ENCODE data around the gene LPAR3. TPM values are rescaled to one million over a fixed set of nuclear protein-coding genes. Genes with fewer than 3 reads are reported as not detected.

The LPAR3 gene
- polyA plus RNA-seq, 1 of the 3 experiments (the other 2 are of a cell fraction) = 0.08 TPM

- no peak for DNase-seq
- no peak for TF ChIP-seq EZH2phosphoT487 (IDR thresholded peaks at IDR 0.05; ENCODE audit: borderline replicate concordance, low read depth)
- TF ChIP-seq SIN3A (IDR thresholded peaks at IDR 0.05; ENCODE audit: borderline replicate concordance, low read depth, low read length) = no peak
- TF ChIP-seq FOSL2 (IDR thresholded peaks at IDR 0.05; ENCODE audit: borderline replicate concordance, low read depth) = peak; percentile 38; the same call in 1 of the 2 replicates
Measured at GRCh38 chr1:84851839-84852238, 41.2 kb downstream of the LPAR3 start.

GRCh38 chr1:84849357-84849975, 43.5 kb downstream of the LPAR3 start:
- Histone ChIP-seq H3K9me2 (no peaks in the 10 kb centered on the region), H3K4me3 (ENCODE audit: low read depth in 2 of 2, low read length in 1 of 2) (no peak overlapping the region), H3K9ac (no peak overlapping the region), H2AFZ (ENCODE audit: low read depth) (no peak overlapping the region), H3K79me2 (ENCODE audit: insufficient read depth) (no peaks in the 10 kb centered on the region), H3K27ac (ENCODE audit: low read depth in 2 of 2, low read length in 1 of 2) (no peak overlapping the region), H3K4me2 (no peak overlapping the region), H3K36me3 (replicated peaks in 1 of 2; ENCODE audit: control insufficient read depth in 1 of 2, insufficient read depth in 2 of 2, low read length in 1 of 2) (no peaks in the 10 kb centered on the region), H3K9me3 (no peaks in the 10 kb centered on the region), H3F3A (replicated peaks; ENCODE audit: insufficient read depth) (no peaks in the 10 kb centered on the region), H3K27me3 (ENCODE audit: insufficient read depth) (no peaks in the 10 kb centered on the region), H4K20me1 (ENCODE audit: insufficient read depth) (no peaks in the 10 kb centered on the region), H3K4me1 (ENCODE audit: control insufficient read depth in 1 of 2, insufficient read depth in 2 of 2, low read depth in 1 of 2, low read length in 1 of 2) (peaks cover 0 to 15% of the 10 kb centered on the region in 2 experiments; a peak in 3 of 4 replicates)
- DNase-seq = no peak
- 74% methylated on average over 7 of the region's 7 CpGs for WGBS (ENCODE audit: low lambda C conversion rate)
- CTCF ChIA-PET = no interaction called here
- TF ChIP-seq, protein P1, sequence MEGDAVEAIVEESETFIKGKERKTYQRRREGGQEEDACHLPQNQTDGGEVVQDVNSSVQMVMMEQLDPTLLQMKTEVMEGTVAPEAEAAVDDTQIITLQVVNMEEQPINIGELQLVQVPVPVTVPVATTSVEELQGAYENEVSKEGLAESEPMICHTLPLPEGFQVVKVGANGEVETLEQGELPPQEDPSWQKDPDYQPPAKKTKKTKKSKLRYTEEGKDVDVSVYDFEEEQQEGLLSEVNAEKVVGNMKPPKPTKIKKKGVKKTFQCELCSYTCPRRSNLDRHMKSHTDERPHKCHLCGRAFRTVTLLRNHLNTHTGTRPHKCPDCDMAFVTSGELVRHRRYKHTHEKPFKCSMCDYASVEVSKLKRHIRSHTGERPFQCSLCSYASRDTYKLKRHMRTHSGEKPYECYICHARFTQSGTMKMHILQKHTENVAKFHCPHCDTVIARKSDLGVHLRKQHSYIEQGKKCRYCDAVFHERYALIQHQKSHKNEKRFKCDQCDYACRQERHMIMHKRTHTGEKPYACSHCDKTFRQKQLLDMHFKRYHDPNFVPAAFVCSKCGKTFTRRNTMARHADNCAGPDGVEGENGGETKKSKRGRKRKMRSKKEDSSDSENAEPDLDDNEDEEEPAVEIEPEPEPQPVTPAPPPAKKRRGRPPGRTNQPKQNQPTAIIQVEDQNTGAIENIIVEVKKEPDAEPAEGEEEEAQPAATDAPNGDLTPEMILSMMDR (IDR thresholded peaks at IDR 0.05) = no peak
- no peak for TF ChIP-seq GABPA (IDR thresholded peaks at IDR 0.05; ENCODE audit: low read depth)
- no peak for TF ChIP-seq POLR2AphosphoS5 (IDR thresholded peaks at IDR 0.05; ENCODE audit: low read depth, low read length)
- no peak for TF ChIP-seq MXI1 (IDR thresholded peaks at IDR 0.05; ENCODE audit: low read depth, low read length)
- no peak for TF ChIP-seq EP300 (IDR thresholded peaks at IDR 0.05; ENCODE audit: borderline replicate concordance in 1 of 2, low read depth in 1 of 2, low read length in 1 of 2)
- TF ChIP-seq, protein P2, sequence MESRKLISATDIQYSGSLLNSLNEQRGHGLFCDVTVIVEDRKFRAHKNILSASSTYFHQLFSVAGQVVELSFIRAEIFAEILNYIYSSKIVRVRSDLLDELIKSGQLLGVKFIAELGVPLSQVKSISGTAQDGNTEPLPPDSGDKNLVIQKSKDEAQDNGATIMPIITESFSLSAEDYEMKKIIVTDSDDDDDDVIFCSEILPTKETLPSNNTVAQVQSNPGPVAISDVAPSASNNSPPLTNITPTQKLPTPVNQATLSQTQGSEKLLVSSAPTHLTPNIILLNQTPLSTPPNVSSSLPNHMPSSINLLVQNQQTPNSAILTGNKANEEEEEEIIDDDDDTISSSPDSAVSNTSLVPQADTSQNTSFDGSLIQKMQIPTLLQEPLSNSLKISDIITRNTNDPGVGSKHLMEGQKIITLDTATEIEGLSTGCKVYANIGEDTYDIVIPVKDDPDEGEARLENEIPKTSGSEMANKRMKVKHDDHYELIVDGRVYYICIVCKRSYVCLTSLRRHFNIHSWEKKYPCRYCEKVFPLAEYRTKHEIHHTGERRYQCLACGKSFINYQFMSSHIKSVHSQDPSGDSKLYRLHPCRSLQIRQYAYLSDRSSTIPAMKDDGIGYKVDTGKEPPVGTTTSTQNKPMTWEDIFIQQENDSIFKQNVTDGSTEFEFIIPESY (IDR thresholded peaks at IDR 0.05; ENCODE audit: borderline replicate concordance, low read depth) = no peak
- no peak for TF ChIP-seq MEF2A (IDR thresholded peaks at IDR 0.05; ENCODE audit: borderline replicate concordance, low read depth)
- TF ChIP-seq FOXJ3 (CRISPR knock-in tag; IDR thresholded peaks at IDR 0.05) = no peak
- TF ChIP-seq CHD2 (IDR thresholded peaks at IDR 0.05; ENCODE audit: low read length, partially characterized antibody) = no peak
- POLR2A ChIA-PET = no interaction called here

More at GRCh38 chr1:84851839-84852238, 41.2 kb downstream of the LPAR3 start:
- ChIA-PET POLR2A (no interaction called here), CTCF (no interaction called here)
- H3K9me2 ChIP-seq = no peaks in the 10 kb centered on the region
- H3F3A ChIP-seq (replicated peaks; ENCODE audit: insufficient read depth) = no peaks in the 10 kb centered on the region
- no peaks in the 10 kb centered on the region for H3K36me3 ChIP-seq (replicated peaks in 1 of 2; ENCODE audit: control insufficient read depth in 1 of 2, insufficient read depth in 2 of 2, low read length in 1 of 2)
- WGBS (ENCODE audit: low lambda C conversion rate) = 52% methylated on average over 7 of the region's 8 CpGs
- H3K4me3 ChIP-seq (ENCODE audit: low read depth in 2 of 2, low read length in 1 of 2) = no peak overlapping the region
- no peaks in the 10 kb centered on the region for H4K20me1 ChIP-seq (ENCODE audit: insufficient read depth)
- no peaks in the 10 kb centered on the region for H3K9me3 ChIP-seq
- H3K79me2 ChIP-seq (ENCODE audit: insufficient read depth) = no peaks in the 10 kb centered on the region
- H3K4me1 ChIP-seq (ENCODE audit: control insufficient read depth in 1 of 2, insufficient read depth in 2 of 2, low read depth in 1 of 2, low read length in 1 of 2) = peaks cover 0 to 15% of the 10 kb centered on the region in 2 experiments; a peak in 3 of 4 replicates
- no peaks in the 10 kb centered on the region for H3K27me3 ChIP-seq (ENCODE audit: insufficient read depth)
- H3K27ac ChIP-seq (ENCODE audit: low read depth in 2 of 2, low read length in 1 of 2) = no peak overlapping the region
- H2AFZ ChIP-seq (ENCODE audit: low read depth) = no peak overlapping the region
- no peak overlapping the region for H3K4me2 ChIP-seq
- H3K9ac ChIP-seq = no peak overlapping the region

Measured in SK-N-SH (cell line).